ENCODE data around the gene ONECUT2. TPM values are rescaled to one million over a fixed set of nuclear protein-coding genes. Genes with fewer than 3 reads are reported as not detected.

Gene ONECUT2
- total RNA-seq, 1 experiment from 2014 or later = 0.48 TPM

DNA sequence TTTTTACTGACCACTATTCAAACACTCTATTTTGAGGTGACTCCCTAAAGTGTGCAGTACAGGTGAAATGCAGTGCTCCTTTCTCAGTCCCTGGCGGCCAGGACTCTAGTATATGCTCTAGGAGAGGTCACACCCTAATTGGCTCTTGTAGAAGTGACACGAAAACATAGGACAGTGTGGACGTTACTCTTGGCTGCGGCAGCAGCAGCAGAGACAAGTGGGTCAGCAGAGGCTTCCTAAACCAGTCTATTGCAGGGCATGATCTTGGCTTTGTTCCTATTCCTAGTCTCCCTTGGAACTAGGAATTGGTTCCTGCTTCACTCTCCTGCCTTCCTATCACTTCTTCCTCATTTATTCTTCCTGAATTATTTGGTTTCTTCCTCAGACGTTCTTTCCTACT, 10.1 kb upstream of the ONECUT2 start:
- TF ChIP-seq, protein P1, sequence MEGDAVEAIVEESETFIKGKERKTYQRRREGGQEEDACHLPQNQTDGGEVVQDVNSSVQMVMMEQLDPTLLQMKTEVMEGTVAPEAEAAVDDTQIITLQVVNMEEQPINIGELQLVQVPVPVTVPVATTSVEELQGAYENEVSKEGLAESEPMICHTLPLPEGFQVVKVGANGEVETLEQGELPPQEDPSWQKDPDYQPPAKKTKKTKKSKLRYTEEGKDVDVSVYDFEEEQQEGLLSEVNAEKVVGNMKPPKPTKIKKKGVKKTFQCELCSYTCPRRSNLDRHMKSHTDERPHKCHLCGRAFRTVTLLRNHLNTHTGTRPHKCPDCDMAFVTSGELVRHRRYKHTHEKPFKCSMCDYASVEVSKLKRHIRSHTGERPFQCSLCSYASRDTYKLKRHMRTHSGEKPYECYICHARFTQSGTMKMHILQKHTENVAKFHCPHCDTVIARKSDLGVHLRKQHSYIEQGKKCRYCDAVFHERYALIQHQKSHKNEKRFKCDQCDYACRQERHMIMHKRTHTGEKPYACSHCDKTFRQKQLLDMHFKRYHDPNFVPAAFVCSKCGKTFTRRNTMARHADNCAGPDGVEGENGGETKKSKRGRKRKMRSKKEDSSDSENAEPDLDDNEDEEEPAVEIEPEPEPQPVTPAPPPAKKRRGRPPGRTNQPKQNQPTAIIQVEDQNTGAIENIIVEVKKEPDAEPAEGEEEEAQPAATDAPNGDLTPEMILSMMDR (conservative IDR thresholded peaks at IDR 0.05) = no peak
- Histone ChIP-seq H4K20me1 (ENCODE audit: control insufficient read depth, insufficient read depth, insufficient read length) (no peaks in the 10 kb centered on the region), H4K8ac (replicated peaks; ENCODE audit: insufficient read length, low read depth, low read length) (no peak overlapping the region), H3K23me2 (ENCODE audit: insufficient read length, low read depth, low read length, poor library complexity, severe bottlenecking) (peaks cover 14% of the 10 kb centered on the region), H2BK15ac (ENCODE audit: low read depth, low read length) (no peak overlapping the region), H2AFZ (ENCODE audit: low read length) (no peak overlapping the region), H2BK5ac (ENCODE audit: insufficient read length, low read length) (no peak overlapping the region), H4K91ac (ENCODE audit: insufficient read length, low read depth, low read length) (no peak overlapping the region), H3K14ac (ENCODE audit: insufficient read depth, low read length) (no peak overlapping the region), H3K79me1 (ENCODE audit: insufficient read depth, low read depth, low read length, poor library complexity, severe bottlenecking) (no peaks in the 10 kb centered on the region), H3K4ac (ENCODE audit: low read depth, low read length) (no peak overlapping the region), H3K56ac (ENCODE audit: insufficient read length, low read depth, low read length) (no peak overlapping the region), H2BK120ac (ENCODE audit: low read depth, low read length, poor library complexity, severe bottlenecking) (no peak overlapping the region), H3K9me3 (ENCODE audit: control insufficient read depth, low read depth, low read length) (no peaks in the 10 kb centered on the region), H3T11ph (ENCODE audit: low read length) (no peak overlapping the region), H2BK20ac (ENCODE audit: low read depth, low read length, poor library complexity, severe bottlenecking) (no peak overlapping the region), H4K5ac (ENCODE audit: insufficient read length, low read depth, low read length) (no peak overlapping the region), H3K9ac (ENCODE audit: extremely low read depth, insufficient read length, low read length) (no peak overlapping the region), H3K23ac (ENCODE audit: insufficient read length, low read depth, low read length) (no peak overlapping the region), H2AK5ac (ENCODE audit: insufficient read length, low read length) (no peak overlapping the region), H3K79me2 (ENCODE audit: insufficient read depth, low read length) (no peaks in the 10 kb centered on the region), H3K18ac (ENCODE audit: insufficient read length, low read depth, low read length) (no peak overlapping the region), H3K27ac (ENCODE audit: insufficient read length, low read depth, low read length) (no peak overlapping the region), H3K4me1 (ENCODE audit: insufficient read depth, low read length) (0 out of 2 replicates have a peak, but pooled peaks cover 2% of the 10 kb centered on the region), H3K4me2 (ENCODE audit: insufficient read depth, insufficient read length, low read length) (no peak overlapping the region), H3K27me3 (ENCODE audit: insufficient read depth, low read length) (peaks cover 21% of the 10 kb centered on the region), H2BK12ac (ENCODE audit: insufficient read length, low read depth, low read length) (no peak overlapping the region)
- no CpG with 5 or more reads among the region's 5 CpGs for WGBS (ENCODE audit: extremely low coverage, insufficient read length, low lambda C conversion rate)
- DNase-seq = no peak
- Mint-ChIP-seq H3K4me3 (no peak overlapping the region), H3K4me1 (peaks cover 12 to 15% of the 10 kb centered on the region in 2 experiments), H3K27me3 (ENCODE audit: low read depth) (peaks cover 73% of the 10 kb centered on the region), H3K36me3 (ENCODE audit: insufficient read depth in 1 of 3, low read depth in 3 of 3) (no peaks in the 10 kb centered on the region; a peak in 1 of 7 replicates), H3K9me3 (no peaks in the 10 kb centered on the region; a peak in 1 of 5 replicates), H3K27ac (no peak overlapping the region)

Measured in H9 (cell line).